Activated naive CD4-positive, alpha-beta T cell treated with anti-CD3 and anti-CD28 coated beads, Interleukin-2, amount 50 U/mL, for 72 hours (primary cell): ENCODE measurements around the gene PRICKLE4. TPM values are rescaled to one million over a fixed set of nuclear protein-coding genes. Genes with fewer than 3 reads are reported as not detected.
"Not testable (repeated sequence)": the region's sequence is repeated elsewhere in the genome, so short reads cannot be mapped to it uniquely, and the experiment has no call there.

Source experiments
- ATAC-seq, 2 donors: fragments of 150-1000 bp; cut with Tn5 transposase; 2 replicates each; pipeline ENCODE4 v1.10.0; 2021; ENCODE audit warnings: mild to moderate bottlenecking in 2 of 2, moderate library complexity in 2 of 2
- DNase-seq, 2 donors: peaks; one replicate each; pipeline ENCODE4 v3.0.0; 2021 to 2022; ENCODE audit warnings: low spot score in 2 of 2
- H3K27ac Mint-ChIP-seq, 2 donors: one replicate each; pipeline ENCODE4 v1.8.0; 2022; ENCODE audit warnings: mild to moderate bottlenecking in 2 of 2, mixed read lengths in 2 of 2
- H3K36me3 Mint-ChIP-seq, 2 donors: one replicate each; pipeline ENCODE4 v1.8.0; 2022; ENCODE audit warnings: mixed read lengths in 2 of 2
- H3K9me3 Mint-ChIP-seq, 2 donors: one replicate each; pipeline ENCODE4 v1.8.0; 2022; ENCODE audit warnings: mixed read lengths in 2 of 2
- total RNA-seq, 2 donors: library from RNA; stranded (reverse); gene quantifications; one replicate each; pipeline ENCODE4 v1.2.3, GENCODE V29; 2022

PRICKLE4 gene
- total RNA-seq, 2 donors from 2014 or later, result 0.60 TPM; not detected in 1

- no peak for DNase-seq
- no peaks in the 10 kb centered on the region for H3K9me3 Mint-ChIP-seq
- H3K27ac Mint-ChIP-seq, result peak overlapping the region in 1 of 2 donors; percentile 68
- no peak for ATAC-seq
- H3K36me3 Mint-ChIP-seq, result no peaks in the 10 kb centered on the region
Observed at GRCh38 chr6:41759106-41759904, 21.3 kb upstream of the PRICKLE4 start.

GRCh38 chr6:41759905-41760579 is 20.5 kb upstream of the PRICKLE4 start:
- ATAC-seq (no peak), DNase-seq (no peak)
- H3K36me3 Mint-ChIP-seq, result no peaks in the 10 kb centered on the region
- H3K27ac Mint-ChIP-seq, result no peak overlapping the region
- H3K9me3 Mint-ChIP-seq, result no peaks in the 10 kb centered on the region

- ATAC-seq (no peak), DNase-seq (no peak)
- Mint-ChIP-seq H3K36me3 (no peaks in the 10 kb centered on the region), H3K9me3 (no peaks in the 10 kb centered on the region), H3K27ac (peak overlapping the region in 1 of 2 donors; percentile 7)
Observed at GRCh38 chr6:41763470-41763869, 17.1 kb upstream of the PRICKLE4 start.

- peak overlapping the region in 1 of 2 donors; percentile 46 for H3K27ac Mint-ChIP-seq
- H3K9me3 Mint-ChIP-seq, H3K36me3 Mint-ChIP-seq: not testable (repeated sequence)
Observed at GRCh38 chr6:41766043-41766664, 14.4 kb upstream of the PRICKLE4 start.

GRCh38 chr6:41767112-41767833 is 13.3 kb upstream of the PRICKLE4 start:
- Mint-ChIP-seq H3K27ac (no peak overlapping the region), H3K36me3 (no peaks in the 10 kb centered on the region), H3K9me3 (no peaks in the 10 kb centered on the region)
- ATAC-seq (no peak), DNase-seq (no peak)

More at GRCh38 chr6:41766043-41766664, 14.4 kb upstream of the PRICKLE4 start:
- DNase-seq, ATAC-seq: not testable (repeated sequence)

GRCh38 chr6:41768545-41769308 is 11.9 kb upstream of the PRICKLE4 start:
- DNase-seq (no peak), ATAC-seq (peak; percentile 28 to 48)
- H3K36me3 Mint-ChIP-seq, result no peaks in the 10 kb centered on the region
- peak overlapping the region; percentile 61 to 74 for H3K27ac Mint-ChIP-seq
- no peaks in the 10 kb centered on the region for H3K9me3 Mint-ChIP-seq

DNA sequence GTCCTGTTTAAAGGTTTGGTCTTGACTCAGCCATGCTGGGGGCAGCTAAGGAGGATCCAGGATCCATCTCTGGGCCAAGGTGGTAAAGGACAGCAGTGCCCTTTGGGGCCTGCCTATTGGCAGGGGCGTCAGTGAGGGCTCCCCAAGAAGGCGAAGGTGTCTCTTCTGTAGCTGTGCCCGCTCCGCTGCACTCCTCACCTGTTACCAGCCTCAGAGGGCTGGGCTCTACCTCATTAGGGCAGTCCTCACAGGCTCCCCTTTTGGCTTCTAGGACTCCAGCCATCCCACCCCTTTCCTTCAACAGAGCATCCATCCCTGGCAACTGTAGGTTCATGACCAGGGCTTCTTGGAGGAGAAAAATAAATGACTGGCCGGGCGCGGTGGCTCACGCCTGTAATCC is 11.2 kb upstream of the PRICKLE4 start:
- Mint-ChIP-seq H3K27ac (peak overlapping the region; percentile 44 to 61), H3K36me3 (no peaks in the 10 kb centered on the region), H3K9me3 (no peaks in the 10 kb centered on the region)
- no peak for DNase-seq
- ATAC-seq, result no peak

DNA sequence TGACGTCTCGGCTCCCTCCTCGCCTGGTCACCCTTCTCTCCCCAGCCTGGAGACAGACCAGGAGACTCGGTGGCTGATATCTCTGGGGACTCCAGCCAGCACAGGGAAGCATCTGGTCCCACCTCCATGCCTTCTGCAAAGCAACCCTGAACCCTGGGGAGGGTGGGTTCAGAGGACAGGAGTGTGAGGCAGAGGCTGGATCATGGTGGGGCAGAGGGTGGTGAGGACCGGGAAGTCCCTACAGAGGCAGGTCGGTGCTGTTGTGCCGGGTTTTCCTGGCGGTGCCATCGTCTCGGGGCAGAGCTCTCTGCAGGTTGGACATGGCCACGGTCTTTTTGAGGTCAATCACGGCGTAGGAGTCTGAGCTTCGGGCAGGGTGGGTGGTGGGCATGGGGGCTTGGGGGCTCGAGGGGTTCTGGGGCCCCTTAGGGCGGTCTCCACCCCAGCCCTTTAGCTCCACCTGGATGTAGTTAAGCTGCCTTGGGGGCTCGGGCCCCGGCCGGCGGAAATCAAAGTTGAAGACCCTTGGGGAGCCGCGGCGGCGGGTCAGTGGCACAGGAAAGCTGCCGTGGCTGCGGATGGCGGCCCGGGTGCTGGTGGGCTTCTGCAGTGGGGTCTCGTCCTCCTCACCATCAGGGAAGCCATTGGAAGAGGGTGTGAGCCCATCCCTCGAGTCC is 10.1 kb upstream of the PRICKLE4 start:
- DNase-seq, result no peak
- Mint-ChIP-seq H3K27ac (no peak overlapping the region), H3K9me3 (no peaks in the 10 kb centered on the region), H3K36me3 (no peaks in the 10 kb centered on the region)
- ATAC-seq, result no peak

- DNase-seq, result no peak
- no peaks in the 10 kb centered on the region for H3K36me3 Mint-ChIP-seq
- no peak for ATAC-seq
- H3K9me3 Mint-ChIP-seq, result no peaks in the 10 kb centered on the region
- no peak overlapping the region for H3K27ac Mint-ChIP-seq
Observed at GRCh38 chr6:41771058-41771983, 9.3 kb upstream of the PRICKLE4 start.

DNA sequence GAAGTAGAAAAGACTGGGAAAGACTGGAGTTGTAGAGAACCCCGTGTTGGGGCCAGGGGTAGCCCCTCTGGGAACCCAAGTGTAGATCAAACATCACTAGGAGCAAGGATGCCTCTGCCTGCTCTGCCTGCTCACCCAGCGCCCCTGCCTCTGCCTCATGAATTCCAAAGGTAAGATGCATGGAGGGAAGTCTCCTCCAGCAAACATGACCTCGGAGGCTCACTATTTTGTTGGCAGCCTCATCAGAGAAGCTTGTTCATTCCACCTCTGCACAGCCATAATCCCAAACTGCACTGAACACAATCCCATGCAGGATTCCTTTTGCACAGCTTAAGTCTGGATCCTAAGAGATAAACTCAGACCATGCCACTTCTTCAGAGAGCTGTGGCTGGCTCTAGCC is 5.7 kb upstream of the PRICKLE4 start:
- Mint-ChIP-seq H3K9me3 (no peaks in the 10 kb centered on the region), H3K36me3 (no peaks in the 10 kb centered on the region), H3K27ac (no peak overlapping the region)
- no peak for DNase-seq
- no peak for ATAC-seq

DNA sequence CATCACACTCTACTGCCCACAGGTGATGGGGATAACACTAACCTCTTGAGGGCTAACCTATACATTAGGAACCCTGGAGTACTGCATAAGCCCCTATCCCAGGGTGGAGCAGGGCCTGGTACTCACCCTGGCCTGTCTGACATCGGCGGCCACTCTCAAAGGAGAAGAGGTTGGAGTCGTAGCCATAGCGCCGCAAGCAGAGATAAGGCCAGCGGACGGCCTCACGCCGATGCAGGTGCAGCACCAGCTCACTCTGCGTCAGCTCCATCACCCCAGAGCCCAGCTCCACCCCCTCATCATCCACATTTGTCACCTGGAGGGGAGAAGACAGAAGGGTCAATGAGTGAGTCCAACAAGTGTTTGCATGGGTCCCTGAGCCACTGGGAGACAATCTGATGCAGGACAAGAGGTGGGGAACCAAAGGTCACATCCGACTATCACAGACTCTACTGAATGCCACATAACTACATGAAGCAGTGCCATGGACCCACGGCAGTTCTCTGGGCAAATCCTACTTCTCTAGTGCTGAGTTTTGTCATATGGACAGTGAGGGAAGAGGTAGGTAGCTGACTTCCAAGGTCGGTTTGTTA is 5.2 kb upstream of the PRICKLE4 start:
- Mint-ChIP-seq H3K27ac (no peak overlapping the region), H3K36me3 (no peaks in the 10 kb centered on the region)
- ATAC-seq, result no peak

GRCh38 chr6:41777551-41778285 is 2.9 kb upstream of the PRICKLE4 start:
- Mint-ChIP-seq H3K9me3 (no peaks in the 10 kb centered on the region), H3K27ac (no peak overlapping the region), H3K36me3 (no peaks in the 10 kb centered on the region)
- ATAC-seq (no peak), DNase-seq (no peak)

More for the DNA sequence above, 5.2 kb upstream of the PRICKLE4 start:
- no peaks in the 10 kb centered on the region for H3K9me3 Mint-ChIP-seq
- no peak for DNase-seq

DNA sequence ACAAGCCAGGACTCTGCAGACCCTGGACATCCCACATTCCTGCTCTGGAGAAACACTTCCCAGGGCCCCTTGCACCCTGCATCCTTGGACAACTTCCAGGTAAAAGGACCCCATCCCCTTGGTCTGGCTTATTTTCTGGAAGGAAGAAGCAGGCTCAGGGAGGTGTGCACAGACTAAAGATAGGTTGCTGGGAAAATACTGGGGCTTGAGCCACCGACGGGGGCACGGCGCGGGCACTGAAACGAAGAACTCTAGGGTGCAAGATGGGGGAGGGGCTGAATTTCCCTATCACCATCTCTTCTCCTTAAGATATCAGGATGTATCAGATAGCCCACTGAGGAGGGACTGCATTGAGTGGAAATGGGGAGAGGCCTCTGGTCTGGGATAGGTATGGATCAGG is 1.7 kb upstream of the PRICKLE4 start:
- H3K36me3 Mint-ChIP-seq, result no peaks in the 10 kb centered on the region
- DNase-seq, result no peak
- no peak for ATAC-seq
- peak overlapping the region; percentile 49 to 90 for H3K27ac Mint-ChIP-seq
- no peaks in the 10 kb centered on the region for H3K9me3 Mint-ChIP-seq

DNA sequence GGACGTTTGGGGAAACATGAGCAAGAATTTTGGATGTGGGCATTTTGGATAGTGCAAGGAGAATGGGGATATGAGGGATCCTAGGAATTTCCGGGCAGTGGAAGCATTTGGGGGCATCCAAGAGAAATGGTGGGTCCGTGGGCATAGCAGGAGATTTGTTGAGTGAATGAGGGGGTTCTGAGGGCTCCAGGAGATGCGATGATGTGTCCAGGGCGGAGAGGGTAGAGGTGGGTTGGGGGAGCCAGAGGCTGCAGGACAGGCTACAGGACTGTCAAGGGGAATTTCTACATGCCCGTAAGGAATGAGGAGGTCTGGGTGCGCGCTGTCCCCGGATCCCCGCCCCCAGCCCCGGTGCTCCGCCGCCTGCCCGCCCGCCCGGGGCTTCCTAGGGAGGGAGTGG is 1.2 kb upstream of the PRICKLE4 start:
- no peaks in the 10 kb centered on the region for H3K36me3 Mint-ChIP-seq
- DNase-seq (no peak), ATAC-seq (no peak)
- H3K9me3 Mint-ChIP-seq, result no peaks in the 10 kb centered on the region
- H3K27ac Mint-ChIP-seq, result peak overlapping the region; percentile 49 to 90
